ENCODE data around the gene NKAPD1. TPM values are rescaled to one million over a fixed set of nuclear protein-coding genes. Genes with fewer than 3 reads are reported as not detected.

NKAPD1 gene
- total and polyA plus RNA-seq, 2 of the 4 experiments (the other 2 are of a cell fraction) = 8.4 to 17.2 TPM

DNA sequence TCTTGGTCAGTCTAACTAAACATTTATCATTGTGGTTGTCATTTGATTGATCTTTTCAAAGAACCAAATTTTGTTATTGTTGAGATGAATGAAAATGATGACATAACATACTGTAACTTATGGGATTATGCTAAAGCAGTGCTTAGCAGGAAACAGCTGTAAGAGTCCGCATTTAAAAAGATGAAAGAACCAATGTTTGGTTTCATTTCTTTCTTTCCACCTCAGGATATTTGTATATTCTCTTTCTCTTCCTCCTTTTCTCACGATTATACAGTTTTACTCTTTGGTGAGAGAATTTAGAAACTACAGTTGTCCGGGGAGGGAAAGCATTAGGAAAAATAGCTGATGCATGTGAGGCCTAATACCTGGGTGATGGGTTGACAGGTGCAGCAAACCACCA is 23.4 kb upstream of the NKAPD1 start:
- Histone ChIP-seq H3K27me3 (ENCODE audit: control insufficient read depth, insufficient read depth, low read length) (no peaks in the 10 kb centered on the region), H3K4me1 (ENCODE audit: control insufficient read depth, insufficient read depth, low read length) (peaks cover 5% of the 10 kb centered on the region; the same call in 1 of the 2 replicates), H2BK120ac (ENCODE audit: low read depth, low read length) (no peak overlapping the region), H2BK15ac (ENCODE audit: low read depth, low read length) (no peak overlapping the region), H3K4ac (ENCODE audit: low read depth, low read length) (no peak overlapping the region), H3K4me3 (ENCODE audit: insufficient read depth, low read depth, low read length) (no peak overlapping the region), H4K5ac (ENCODE audit: low read depth, low read length) (no peak overlapping the region), H3K79me1 (ENCODE audit: low read depth in 1 of 2, low read length in 2 of 2) (peaks cover 0 to 13% of the 10 kb centered on the region in 2 experiments; a peak in 3 of 4 replicates), H3K9me3 (ENCODE audit: control insufficient read depth, insufficient read depth, low read length) (no peaks in the 10 kb centered on the region), H4K20me1 (ENCODE audit: insufficient read depth, low read length) (peaks cover 3% of the 10 kb centered on the region; the same call in 1 of the 2 replicates), H2BK5ac (ENCODE audit: low read depth, low read length, poor library complexity, severe bottlenecking) (no peak overlapping the region), H3K18ac (ENCODE audit: low read depth, low read length) (no peak overlapping the region), H2AK9ac (replicated peaks; ENCODE audit: low read depth, low read length, poor library complexity) (no peak overlapping the region), H3K23ac (ENCODE audit: low read depth, low read length) (no peak overlapping the region), H3K14ac (replicated peaks; ENCODE audit: low read depth, low read length) (no peak overlapping the region), H2AK5ac (ENCODE audit: low read depth, low read length) (no peak overlapping the region), H2AFZ (replicated peaks; ENCODE audit: low read length, poor library complexity) (no peak overlapping the region), H3K9ac (ENCODE audit: low read depth, low read length) (no peak overlapping the region), H4K8ac (ENCODE audit: low read depth in 2 of 2, low read length in 2 of 2) (no peak overlapping the region), H3K27ac (ENCODE audit: insufficient read depth, low read length) (no peak overlapping the region), H3K56ac (ENCODE audit: extremely low read depth, insufficient read depth, low read length) (no peak overlapping the region), H4K91ac (ENCODE audit: insufficient read depth, low read depth, low read length) (no peak overlapping the region), H3K9me1 (ENCODE audit: insufficient read depth, low read length) (0 out of 2 replicates have a peak, but pooled peaks cover 3% of the 10 kb centered on the region), H2BK20ac (ENCODE audit: low read depth, low read length) (no peak overlapping the region), H3K4me2 (ENCODE audit: low read depth, low read length) (no peak overlapping the region), H3K36me3 (ENCODE audit: control insufficient read depth, insufficient read depth, low read length) (peaks cover 19% of the 10 kb centered on the region)
- ATAC-seq (ENCODE audit: low read depth) (no peak), DNase-seq (no peak)
- TF ChIP-seq MXI1 (IDR thresholded peaks at IDR 0.05; ENCODE audit: borderline replicate concordance, low read depth, low read length) (no peak), NFE2L2 (IDR thresholded peaks at IDR 0.05; ENCODE audit: low read depth, low read length) (no peak), POLR2A (IDR thresholded peaks at IDR 0.05; ENCODE audit: low read depth, low read length) (no peak), MAZ (IDR thresholded peaks at IDR 0.05; ENCODE audit: borderline replicate concordance, low read depth, low read length) (no peak), SMC3 (IDR thresholded peaks at IDR 0.05; ENCODE audit: low read depth, low read length) (no peak), RFX5 (IDR thresholded peaks at IDR 0.05; ENCODE audit: low read depth, low read length) (no peak), RAD21 (IDR thresholded peaks at IDR 0.05; ENCODE audit: low read length) (no peak), CHD1 (IDR thresholded peaks at IDR 0.05; ENCODE audit: low read depth, low read length) (no peak), MAFK (IDR thresholded peaks at IDR 0.05; ENCODE audit: low read depth, low read length) (no peak), FOS (IDR thresholded peaks at IDR 0.05; ENCODE audit: low read depth, low read length) (no peak), RCOR1 (IDR thresholded peaks at IDR 0.05; ENCODE audit: insufficient replicate concordance, low read length) (no peak), CEBPB (IDR thresholded peaks at IDR 0.05; ENCODE audit: low read depth, low read length) (no peak), CTCF (conservative IDR thresholded peaks at IDR 0.05; ENCODE audit: low read depth, low read length) (no peak), BHLHE40 (IDR thresholded peaks at IDR 0.05; ENCODE audit: low read depth, low read length) (no peak)
- TF ChIP-seq, protein P1, sequence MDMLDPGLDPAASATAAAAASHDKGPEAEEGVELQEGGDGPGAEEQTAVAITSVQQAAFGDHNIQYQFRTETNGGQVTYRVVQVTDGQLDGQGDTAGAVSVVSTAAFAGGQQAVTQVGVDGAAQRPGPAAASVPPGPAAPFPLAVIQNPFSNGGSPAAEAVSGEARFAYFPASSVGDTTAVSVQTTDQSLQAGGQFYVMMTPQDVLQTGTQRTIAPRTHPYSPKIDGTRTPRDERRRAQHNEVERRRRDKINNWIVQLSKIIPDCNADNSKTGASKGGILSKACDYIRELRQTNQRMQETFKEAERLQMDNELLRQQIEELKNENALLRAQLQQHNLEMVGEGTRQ (IDR thresholded peaks at IDR 0.05; ENCODE audit: low read depth, low read length) = no peak
- TF ChIP-seq, protein P2, sequence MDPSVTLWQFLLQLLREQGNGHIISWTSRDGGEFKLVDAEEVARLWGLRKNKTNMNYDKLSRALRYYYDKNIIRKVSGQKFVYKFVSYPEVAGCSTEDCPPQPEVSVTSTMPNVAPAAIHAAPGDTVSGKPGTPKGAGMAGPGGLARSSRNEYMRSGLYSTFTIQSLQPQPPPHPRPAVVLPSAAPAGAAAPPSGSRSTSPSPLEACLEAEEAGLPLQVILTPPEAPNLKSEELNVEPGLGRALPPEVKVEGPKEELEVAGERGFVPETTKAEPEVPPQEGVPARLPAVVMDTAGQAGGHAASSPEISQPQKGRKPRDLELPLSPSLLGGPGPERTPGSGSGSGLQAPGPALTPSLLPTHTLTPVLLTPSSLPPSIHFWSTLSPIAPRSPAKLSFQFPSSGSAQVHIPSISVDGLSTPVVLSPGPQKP (IDR thresholded peaks at IDR 0.05; ENCODE audit: borderline replicate concordance, low read depth, low read length) = no peak
- intact Hi-C loops (cut with micrococcal nuclease) = no loop called here
- dilution Hi-C loops (cut with HindIII; ENCODE audit: low sequenced_read_pairs, unreplicated experiment) = no loop called here
- no TSS peak for BruUV-seq (replicated peaks)
- in situ Hi-C loops (cut with MboI; ENCODE audit: low sequenced_read_pairs) = no loop called here
- POLR2A ChIA-PET (ENCODE audit: unreplicated experiment) = no interaction called here
- CTCF ChIA-PET = no interaction called here
- WGBS, 2 experiments (ENCODE audit: extremely low coverage in 2 of 2, insufficient read length in 1 of 2) = no CpG with 5 or more reads among the region's 3 CpGs

Measured in IMR-90 (cell line).